ENCODE measurements around the gene NLGN1. TPM values are rescaled to one million over a fixed set of nuclear protein-coding genes. Genes with fewer than 3 reads are reported as not detected.

NLGN1 gene
- total RNA-seq, 1 experiment from 2014 or later = not detected

- no TSS peak for BruUV-seq (replicated peaks)
- TF ChIP-seq CTCF (IDR thresholded peaks at IDR 0.05; ENCODE audit: unreplicated experiment) = no peak
- Mint-ChIP-seq H3K9me3 (ENCODE audit: unreplicated experiment) (no peaks in the 10 kb centered on the region), H3K36me3 (ENCODE audit: insufficient read depth, unreplicated experiment) (no peaks in the 10 kb centered on the region), H3K4me3 (ENCODE audit: unreplicated experiment) (no peak overlapping the region), H3K27me3 (ENCODE audit: insufficient read depth, unreplicated experiment) (no peaks in the 10 kb centered on the region), H3K27ac (ENCODE audit: low read depth, unreplicated experiment) (no peak overlapping the region), H3K4me1 (ENCODE audit: insufficient read depth, unreplicated experiment) (no peaks in the 10 kb centered on the region)
- ChIA-PET POLR2A (no interaction called here), CTCF (interaction anchor here (0.5 to 0.7 kb wide), 4 partner anchors 25 to 1022 kb away, joined by 3 to 7 read pairs (median 3); no protein-coding TSS in a partner anchor)
- intact Hi-C loops (cut with micrococcal nuclease) = no loop called here
- no peak for DNase-seq (ENCODE audit: unreplicated experiment)
These were observed 855.8 kb downstream of the NLGN1 start for GRCh38 chr3:174253196-174253823.

- TF ChIP-seq CTCF (IDR thresholded peaks at IDR 0.05; ENCODE audit: unreplicated experiment) = no peak
- no TSS peak for BruUV-seq (replicated peaks)
These were observed 856.4 kb downstream of the NLGN1 start for GRCh38 chr3:174253940-174254339.

GRCh38 chr3:174255454-174255853 lies 857.9 kb downstream of the NLGN1 start:
- no peak for DNase-seq (ENCODE audit: unreplicated experiment)
- ChIA-PET POLR2A (no interaction called here), CTCF (interaction anchor here (0.6 kb wide), 1 partner anchor 138 kb away, joined by 3 read pairs; no protein-coding TSS in a partner anchor)
- BruUV-seq (replicated peaks) = no TSS peak
- no peak for TF ChIP-seq CTCF (IDR thresholded peaks at IDR 0.05; ENCODE audit: unreplicated experiment)
- Mint-ChIP-seq H3K9me3 (ENCODE audit: unreplicated experiment) (no peaks in the 10 kb centered on the region), H3K4me1 (ENCODE audit: insufficient read depth, unreplicated experiment) (no peaks in the 10 kb centered on the region), H3K27ac (ENCODE audit: low read depth, unreplicated experiment) (no peak overlapping the region), H3K36me3 (ENCODE audit: insufficient read depth, unreplicated experiment) (no peaks in the 10 kb centered on the region), H3K27me3 (ENCODE audit: insufficient read depth, unreplicated experiment) (no peaks in the 10 kb centered on the region), H3K4me3 (ENCODE audit: unreplicated experiment) (no peak overlapping the region)
- intact Hi-C loops (cut with micrococcal nuclease) = no loop called here

More at GRCh38 chr3:174253940-174254339, 856.4 kb downstream of the NLGN1 start:
- CTCF ChIA-PET = interaction anchor here (0.7 kb wide), 2 partner anchors 24 to 208 kb away, joined by 3 to 4 read pairs; no protein-coding TSS in a partner anchor
- H3K36me3 Mint-ChIP-seq (ENCODE audit: insufficient read depth, unreplicated experiment) = no peaks in the 10 kb centered on the region
- no peaks in the 10 kb centered on the region for H3K4me1 Mint-ChIP-seq (ENCODE audit: insufficient read depth, unreplicated experiment)
- H3K27ac Mint-ChIP-seq (ENCODE audit: low read depth, unreplicated experiment) = no peak overlapping the region
- H3K4me3 Mint-ChIP-seq (ENCODE audit: unreplicated experiment) = no peak overlapping the region
- POLR2A ChIA-PET = no interaction called here
- H3K9me3 Mint-ChIP-seq (ENCODE audit: unreplicated experiment) = no peaks in the 10 kb centered on the region
- intact Hi-C loops (cut with micrococcal nuclease) = no loop called here
- no peak for DNase-seq (ENCODE audit: unreplicated experiment)
- H3K27me3 Mint-ChIP-seq (ENCODE audit: insufficient read depth, unreplicated experiment) = no peaks in the 10 kb centered on the region

- Mint-ChIP-seq H3K36me3 (ENCODE audit: insufficient read depth, unreplicated experiment) (no peaks in the 10 kb centered on the region), H3K27me3 (ENCODE audit: insufficient read depth, unreplicated experiment) (no peaks in the 10 kb centered on the region), H3K4me3 (ENCODE audit: unreplicated experiment) (no peak overlapping the region), H3K27ac (ENCODE audit: low read depth, unreplicated experiment) (no peak overlapping the region), H3K9me3 (ENCODE audit: unreplicated experiment) (no peaks in the 10 kb centered on the region), H3K4me1 (ENCODE audit: insufficient read depth, unreplicated experiment) (no peaks in the 10 kb centered on the region)
- BruUV-seq (replicated peaks) = no TSS peak
- no peak for TF ChIP-seq CTCF (IDR thresholded peaks at IDR 0.05; ENCODE audit: unreplicated experiment)
- intact Hi-C loops (cut with micrococcal nuclease) = no loop called here
- no peak for DNase-seq (ENCODE audit: unreplicated experiment)
- CTCF ChIA-PET = no interaction called here
- POLR2A ChIA-PET = no interaction called here
These were observed 868.9 kb downstream of the NLGN1 start for GRCh38 chr3:174266476-174266875.

Measured in MCF 10A (cell line).